HG02943 (cell line): ENCODE data around the gene LMNB1.
"Not testable (repeated sequence)": the region's sequence is repeated elsewhere in the genome, so short reads cannot be mapped to it uniquely, and the experiment has no call there.

Source experiments
- ATAC-seq: cut with Tn5 transposase; IDR thresholded peaks from one replicate; pipeline ENCODE4 v1.9.1; 2021; ENCODE audit warnings: mild to moderate bottlenecking, low read depth, moderate library complexity; ENCODE audit not compliant: unreplicated experiment

The LMNB1 gene

GRCh38 chr5:126816649-126817048 is 39.7 kb downstream of the LMNB1 start:
- ATAC-seq = no peak

GRCh38 chr5:126818736-126819135 is 41.8 kb downstream of the LMNB1 start:
- ATAC-seq = no peak

DNA sequence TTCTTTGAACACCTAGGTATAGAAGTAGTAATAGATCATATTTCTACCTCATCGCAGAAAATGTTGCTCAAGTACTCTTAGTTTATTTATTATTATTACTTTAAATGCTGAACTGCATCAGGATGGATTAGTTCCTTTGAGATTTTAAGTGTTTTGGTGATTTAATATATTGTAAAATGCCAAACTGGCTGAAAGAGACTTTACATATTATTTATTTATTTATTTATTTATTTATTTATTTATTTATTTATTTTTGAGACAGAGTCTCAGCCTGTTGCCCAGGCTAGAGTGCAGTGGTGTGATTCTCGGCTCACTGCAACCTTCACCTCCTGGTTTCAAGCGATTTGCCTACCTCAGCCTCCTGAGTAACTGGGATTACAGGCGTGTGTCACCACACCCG is 42.3 kb downstream of the LMNB1 start:
- ATAC-seq = no peak

DNA sequence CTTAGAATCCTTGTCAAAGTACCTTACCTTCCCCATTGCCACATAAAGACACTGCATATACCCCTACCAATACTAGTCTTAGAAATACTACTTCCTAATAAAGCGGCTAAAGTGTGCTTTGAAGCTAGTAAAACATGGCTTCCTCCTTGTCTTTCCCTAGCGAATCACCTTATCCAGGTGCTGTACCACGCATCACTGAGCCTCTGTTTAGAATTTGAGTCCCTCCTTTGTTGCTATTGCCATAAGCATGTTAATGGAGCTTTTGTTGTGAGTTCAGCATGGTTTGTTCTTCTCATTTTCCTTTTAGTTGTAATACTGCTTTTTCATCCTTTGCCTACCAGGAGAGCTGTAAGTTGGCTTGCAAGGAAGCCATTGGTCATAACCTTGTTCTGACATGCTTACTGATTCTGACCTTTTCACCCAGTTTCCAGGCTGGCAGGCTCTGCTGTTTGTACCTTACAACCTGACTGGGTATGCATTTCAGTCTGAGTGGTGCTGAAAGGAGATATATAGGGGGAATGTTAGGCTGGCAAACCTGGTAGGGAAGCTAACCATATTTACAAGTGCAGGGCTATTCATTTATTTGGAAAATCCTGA is 49.8 kb downstream of the LMNB1 start:
- no peak for ATAC-seq

DNA sequence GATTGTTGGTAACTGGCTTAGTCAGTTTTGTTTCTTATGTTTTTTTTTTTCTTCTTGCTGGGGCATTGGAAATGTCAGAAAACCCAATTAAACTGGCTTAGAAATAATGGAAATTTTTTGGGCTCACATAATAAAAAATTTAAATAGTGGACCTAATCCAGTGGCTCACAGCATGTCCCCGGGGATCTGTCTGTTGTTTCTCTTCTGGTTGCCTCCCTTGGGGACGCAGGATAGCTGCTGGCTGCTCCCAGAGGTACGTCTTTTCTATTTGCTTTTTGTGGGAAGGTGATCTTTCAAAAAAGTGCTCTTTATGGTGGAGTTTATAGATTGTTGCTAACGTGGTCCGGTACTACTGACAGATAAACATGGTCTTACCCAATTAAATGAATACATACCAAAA is 52.2 kb downstream of the LMNB1 start:
- ATAC-seq = no peak

DNA sequence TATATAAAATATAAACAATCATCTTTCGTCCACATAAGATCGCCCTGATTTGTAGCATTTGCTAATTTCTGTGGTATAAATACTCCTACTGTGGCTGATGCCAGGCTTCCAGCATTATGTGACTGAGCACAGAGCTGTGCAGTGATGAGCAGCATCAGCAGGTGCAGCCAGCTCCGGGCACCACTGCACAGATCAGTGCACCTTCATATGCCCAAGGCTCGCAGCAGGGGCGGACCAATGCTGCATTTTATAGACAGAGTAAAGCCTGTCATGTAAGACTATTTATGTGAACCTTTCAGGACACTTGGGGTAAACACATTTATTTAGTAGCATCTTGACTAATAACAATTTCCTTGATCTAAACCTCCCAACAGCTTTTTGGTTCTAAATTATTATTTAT is 53.1 kb downstream of the LMNB1 start:
- no peak for ATAC-seq

DNA sequence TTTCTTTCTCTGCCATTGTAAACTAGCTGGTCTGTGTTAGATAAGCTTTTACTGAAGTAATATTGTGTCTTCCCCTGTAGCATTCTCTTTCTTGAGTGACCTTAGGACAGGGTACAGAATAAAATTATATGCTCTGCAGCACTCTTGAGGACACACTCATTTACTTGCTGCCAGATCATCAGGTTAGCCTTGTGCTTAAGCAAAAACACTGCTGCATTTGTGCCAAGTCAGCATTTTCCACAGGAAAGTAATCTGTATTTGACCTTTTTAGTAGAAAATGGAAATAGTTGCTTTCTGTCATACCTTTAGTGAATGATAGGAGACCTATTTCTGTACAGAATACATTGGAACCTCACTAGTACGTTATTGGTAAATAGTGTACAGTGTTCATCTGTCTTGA is 54.2 kb downstream of the LMNB1 start:
- no peak for ATAC-seq

- no peak for ATAC-seq
These were observed 59.8 kb downstream of the LMNB1 start for GRCh38 chr5:126836778-126837177.

DNA sequence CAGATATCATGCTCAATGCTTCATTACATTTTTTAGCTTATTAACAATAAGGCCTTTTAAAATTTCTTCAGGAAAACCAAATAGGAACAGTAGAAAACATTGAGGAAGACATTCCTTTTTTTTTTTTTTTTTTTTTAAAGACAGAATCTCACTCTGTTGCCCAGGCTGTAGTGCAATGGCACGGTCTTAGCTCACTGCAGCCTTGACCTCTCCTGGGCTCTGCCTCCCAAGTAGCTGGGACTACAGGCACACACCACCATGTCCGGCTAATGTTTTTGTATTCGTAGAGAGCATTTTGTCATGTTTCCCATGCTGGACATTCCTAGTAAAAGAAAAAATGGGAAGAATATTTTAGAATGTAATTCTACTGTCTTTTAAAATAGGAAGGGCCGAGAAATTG is 60.3 kb downstream of the LMNB1 start:
- no peak for ATAC-seq

- ATAC-seq = no peak
These were observed 61.1 kb downstream of the LMNB1 start for GRCh38 chr5:126837906-126838539.

- not testable (repeated sequence) for ATAC-seq
These were observed 62.5 kb downstream of the LMNB1 start for GRCh38 chr5:126839407-126839806.

DNA sequence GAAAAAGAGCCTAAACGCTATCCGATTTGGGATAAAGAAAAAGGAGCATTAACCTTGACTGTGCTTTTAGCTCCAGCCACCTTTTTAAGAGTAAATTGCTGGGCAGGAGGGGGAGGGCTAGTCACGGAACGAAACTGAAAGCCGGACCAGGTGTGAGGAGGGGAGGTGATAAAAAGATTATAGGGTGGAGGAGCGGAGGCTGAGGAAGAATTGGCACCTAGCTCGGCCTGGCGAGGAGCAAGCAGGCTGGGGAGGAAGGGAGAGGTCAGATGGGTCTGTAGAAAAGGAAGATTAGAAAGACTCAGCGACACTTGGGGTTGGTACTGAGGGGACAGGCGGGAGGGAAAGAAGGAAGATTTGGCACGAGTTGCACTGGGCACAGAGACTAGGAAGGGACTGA is 66.4 kb downstream of the LMNB1 start:
- not testable (repeated sequence) for ATAC-seq

DNA sequence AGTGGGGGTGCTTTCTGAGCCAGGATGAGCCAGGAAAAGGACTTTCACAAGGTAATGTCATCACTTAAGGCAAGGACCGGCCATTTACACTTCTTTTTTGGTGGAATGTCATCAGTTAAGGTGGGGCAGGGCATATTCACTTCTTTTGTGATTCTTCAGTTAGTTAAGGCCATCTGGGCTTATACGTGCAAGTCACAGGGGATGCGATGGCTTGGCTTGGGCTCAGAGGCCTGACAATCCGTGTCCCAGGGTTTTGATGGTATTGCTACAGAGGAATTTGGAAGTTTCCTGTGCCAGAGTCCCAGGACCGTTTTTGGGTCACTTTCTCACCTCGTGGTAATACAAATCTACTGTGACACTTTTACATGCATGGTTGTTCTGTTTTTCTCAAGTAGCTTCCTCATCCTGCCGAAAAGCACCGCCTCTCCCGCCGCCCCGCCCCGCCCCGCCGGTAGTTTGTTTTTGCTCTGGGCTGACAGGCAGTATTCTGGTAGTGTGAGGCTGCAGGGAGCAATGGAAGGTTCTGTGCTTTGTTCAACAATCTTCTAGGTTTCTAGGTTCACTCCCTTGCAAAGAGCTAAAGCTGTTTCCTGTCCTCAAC is 68.6 kb downstream of the LMNB1 start:
- peak; percentile 85 for ATAC-seq

DNA sequence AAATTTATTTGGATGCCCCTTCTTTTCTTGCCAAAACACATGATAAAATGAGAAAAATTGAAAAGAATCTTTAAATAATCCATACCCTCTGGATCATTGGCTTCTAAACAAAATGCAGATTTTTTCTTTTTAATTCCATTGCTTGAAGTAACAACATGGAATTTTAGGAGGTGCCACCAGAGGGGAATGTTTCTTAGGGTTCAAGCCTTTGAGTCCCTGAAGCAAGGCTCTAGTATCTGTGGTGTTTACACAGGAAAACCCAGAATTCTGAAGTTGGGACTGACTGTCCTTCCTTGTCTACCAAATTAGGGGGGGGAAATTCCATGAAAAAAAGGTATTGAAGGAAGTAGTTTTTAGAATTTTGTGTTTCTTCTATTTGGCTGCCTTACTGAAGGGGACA is 69.4 kb downstream of the LMNB1 start:
- ATAC-seq = no peak

GRCh38 chr5:126846744-126847455 is 70.0 kb downstream of the LMNB1 start:
- ATAC-seq = no peak

DNA sequence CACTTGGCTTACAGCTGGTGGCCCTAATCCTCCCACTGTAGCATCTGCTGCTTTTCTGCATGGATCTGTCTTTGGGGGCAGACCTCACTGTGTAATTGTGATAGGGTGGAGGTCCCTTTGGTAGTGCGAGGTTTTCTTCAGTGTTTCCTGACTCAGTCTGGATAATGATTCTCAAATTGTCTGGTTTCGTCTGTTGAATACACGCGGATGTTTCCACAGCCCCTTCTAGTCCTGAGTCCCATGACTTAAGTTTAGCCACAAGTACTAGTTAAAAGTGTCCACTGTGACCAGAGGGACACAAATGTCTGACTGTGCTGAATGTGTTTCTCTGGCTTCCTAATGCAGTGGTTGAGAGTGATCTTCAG is 70.5 kb downstream of the LMNB1 start:
- ATAC-seq = no peak

DNA sequence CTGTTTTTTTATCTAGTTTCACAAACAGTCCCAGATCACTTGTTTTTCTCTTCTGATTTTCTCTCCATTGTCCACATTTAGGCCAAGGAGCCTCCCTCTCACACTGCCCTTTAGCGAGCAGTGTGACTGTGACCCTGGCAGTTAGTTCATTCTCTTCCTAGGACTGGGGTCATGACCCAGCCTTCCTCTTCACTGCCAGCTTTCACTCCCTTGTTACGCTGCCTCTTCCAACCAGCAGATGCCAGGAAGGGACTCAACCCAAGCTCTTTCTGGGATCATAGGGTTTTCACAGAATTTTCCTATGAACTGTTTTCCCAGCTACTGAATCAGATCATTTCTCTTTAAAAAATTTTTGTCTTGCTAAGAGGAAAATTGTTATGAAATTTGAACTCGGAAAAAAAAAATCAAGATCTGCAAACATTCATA is 70.9 kb downstream of the LMNB1 start:
- no peak for ATAC-seq

DNA sequence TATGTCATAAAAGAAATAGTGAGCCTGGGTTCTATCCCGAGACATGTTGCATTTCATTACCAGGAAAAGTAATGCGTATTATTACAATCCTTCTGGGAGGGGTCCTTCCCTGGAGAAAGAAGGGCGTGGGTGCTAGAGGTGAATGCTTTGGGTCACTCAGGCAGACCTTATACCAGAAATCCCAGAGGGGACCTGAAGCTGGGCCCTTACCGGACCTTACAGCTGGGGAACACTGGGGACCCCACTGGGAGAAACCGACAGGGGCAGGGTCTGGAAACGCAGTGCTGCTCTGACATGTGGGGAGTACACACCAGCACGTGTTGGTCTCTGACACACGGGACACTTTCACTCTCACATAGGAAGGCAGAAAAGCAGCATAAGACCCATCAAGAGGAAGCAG is 71.3 kb downstream of the LMNB1 start:
- no peak for ATAC-seq

DNA sequence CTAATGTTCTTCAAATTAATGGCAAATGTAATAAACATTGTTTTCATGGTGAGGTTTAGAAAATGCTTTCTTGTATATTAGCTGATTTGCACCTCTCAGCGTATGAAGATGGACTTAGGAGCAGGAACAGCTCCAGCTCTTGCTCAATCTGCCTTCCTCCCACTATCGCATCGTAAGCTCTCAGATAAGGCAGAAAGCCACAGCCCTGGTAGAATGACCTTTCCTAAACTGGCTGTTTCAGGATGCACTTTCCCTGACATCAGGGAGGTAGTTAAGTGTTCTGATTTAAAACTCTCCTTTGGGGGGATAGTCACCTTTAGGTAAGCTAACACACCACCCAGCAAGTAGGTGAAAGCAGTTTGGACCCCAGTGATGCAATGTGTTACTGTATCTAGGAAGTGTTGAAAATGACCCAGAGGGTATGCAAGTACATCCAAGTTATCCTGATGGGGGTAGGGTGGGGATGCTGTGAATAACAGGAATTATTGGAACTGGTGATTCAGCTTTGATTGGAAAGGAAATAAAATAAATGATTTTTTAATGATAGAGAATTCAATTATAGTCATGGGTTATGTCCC is 72.3 kb downstream of the LMNB1 start:
- ATAC-seq = no peak

- no peak for ATAC-seq
These were observed 74.6 kb downstream of the LMNB1 start for GRCh38 chr5:126851501-126852011.

DNA sequence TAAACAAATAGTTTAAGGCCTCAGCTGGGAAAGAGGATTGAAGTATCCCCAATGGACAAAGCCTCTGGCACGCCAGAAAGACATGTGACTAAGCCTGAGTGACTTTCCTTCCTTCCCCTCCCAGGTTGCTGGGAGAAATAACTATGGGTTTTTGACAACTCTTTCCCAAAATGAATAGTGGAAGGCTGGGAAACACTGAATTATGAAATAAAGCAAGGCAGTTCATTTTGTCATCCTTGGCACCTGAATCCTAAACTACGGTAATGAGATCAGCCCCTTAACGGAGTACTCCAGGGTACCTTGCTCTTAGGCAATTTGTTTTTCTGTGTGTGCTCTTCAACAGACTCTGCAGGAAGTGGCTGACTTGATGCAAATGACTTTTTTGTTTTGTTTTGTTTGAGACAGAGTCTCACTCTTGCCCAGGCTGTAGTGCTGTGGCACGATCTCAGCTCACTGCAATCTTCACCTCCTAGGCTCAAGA is 75.2 kb downstream of the LMNB1 start:
- peak; percentile 72 for ATAC-seq
